HEK293T (cell line): ENCODE measurements around the gene ARMS2.

Experiments used
- ARNT ChIP-seq: fragments of 450-650 bp; IDR thresholded peaks from 2 replicates; pipeline ENCODE4 v1.6.1; 2017; ENCODE audit warnings: mild to moderate bottlenecking
- BHLHE40 ChIP-seq: fragments of 450-650 bp; IDR thresholded peaks from 2 replicates; pipeline ENCODE4 v1.6.1; 2016; ENCODE audit warnings: mild to moderate bottlenecking, moderate library complexity, borderline replicate concordance

DNA sequence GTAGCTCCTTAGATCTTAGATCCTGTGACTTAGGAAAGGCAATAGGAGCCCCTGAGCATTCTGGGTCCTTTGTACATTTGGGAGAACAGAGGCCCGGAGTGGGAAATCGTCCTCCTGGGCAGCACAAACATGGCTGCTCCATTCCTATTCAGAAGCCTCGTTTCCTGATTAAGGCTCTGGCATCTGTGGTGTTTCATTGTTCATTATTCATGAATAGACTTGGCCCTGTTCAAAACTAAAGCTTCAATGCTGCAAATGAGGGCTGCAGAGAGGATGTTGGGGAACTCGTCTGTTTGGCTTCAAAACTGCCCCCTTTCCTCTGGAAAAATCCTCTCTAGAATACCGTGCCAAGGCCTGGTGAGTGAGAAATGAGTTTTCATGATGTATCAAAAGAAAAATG lies 3.5 kb downstream of the ARMS2 start:
- TF ChIP-seq ARNT (no peak), BHLHE40 (no peak)
